Hepatocyte (in vitro differentiated cells): ENCODE results near the gene MMUT.

Experiments used
- EZH2 ChIP-seq: fragments of 200-600 bp; sonication (generic); IDR thresholded peaks from 2 replicates; pipeline ENCODE4 v1.6.1; 2016; ENCODE audit warnings: antibody characterized with exemption, mild to moderate bottlenecking, borderline replicate concordance
- TF ChIP-seq, protein P1 (sequence below): fragments of 200-600 bp; sonication (generic); IDR thresholded peaks from 2 replicates; pipeline ENCODE4 v1.5.1; 2016; ENCODE audit warnings: antibody characterized with exemption, mild to moderate bottlenecking; ENCODE audit not compliant: poor library complexity

DNA sequence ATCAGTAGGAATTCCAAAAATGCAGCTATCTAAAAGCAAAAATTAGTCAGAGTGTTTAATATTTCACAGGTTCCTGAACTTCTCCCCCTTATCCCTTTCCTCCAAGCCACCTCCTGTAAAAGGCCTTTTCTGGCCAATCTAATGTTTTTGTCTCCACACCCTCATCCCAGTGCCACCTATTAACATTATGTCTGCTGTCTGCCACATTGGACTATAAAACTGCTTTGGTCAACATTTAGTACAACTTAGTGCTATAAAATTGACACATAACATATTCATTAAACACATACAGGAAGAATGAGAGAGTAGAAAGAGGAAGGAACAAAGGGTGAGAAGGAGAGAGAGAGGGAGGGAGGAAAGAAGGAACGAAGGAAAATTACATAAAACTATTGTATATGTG is 47.7 kb downstream of the MMUT start:
- TF ChIP-seq, protein P1, sequence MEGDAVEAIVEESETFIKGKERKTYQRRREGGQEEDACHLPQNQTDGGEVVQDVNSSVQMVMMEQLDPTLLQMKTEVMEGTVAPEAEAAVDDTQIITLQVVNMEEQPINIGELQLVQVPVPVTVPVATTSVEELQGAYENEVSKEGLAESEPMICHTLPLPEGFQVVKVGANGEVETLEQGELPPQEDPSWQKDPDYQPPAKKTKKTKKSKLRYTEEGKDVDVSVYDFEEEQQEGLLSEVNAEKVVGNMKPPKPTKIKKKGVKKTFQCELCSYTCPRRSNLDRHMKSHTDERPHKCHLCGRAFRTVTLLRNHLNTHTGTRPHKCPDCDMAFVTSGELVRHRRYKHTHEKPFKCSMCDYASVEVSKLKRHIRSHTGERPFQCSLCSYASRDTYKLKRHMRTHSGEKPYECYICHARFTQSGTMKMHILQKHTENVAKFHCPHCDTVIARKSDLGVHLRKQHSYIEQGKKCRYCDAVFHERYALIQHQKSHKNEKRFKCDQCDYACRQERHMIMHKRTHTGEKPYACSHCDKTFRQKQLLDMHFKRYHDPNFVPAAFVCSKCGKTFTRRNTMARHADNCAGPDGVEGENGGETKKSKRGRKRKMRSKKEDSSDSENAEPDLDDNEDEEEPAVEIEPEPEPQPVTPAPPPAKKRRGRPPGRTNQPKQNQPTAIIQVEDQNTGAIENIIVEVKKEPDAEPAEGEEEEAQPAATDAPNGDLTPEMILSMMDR, result no peak
- no peak for TF ChIP-seq EZH2
